IPS-18a (cell line): ENCODE measurements around the gene NANOS3.
A peak's percentile ranks its signal among the peaks of the same experiment; 100 is the strongest.

ENCODE experiments used
- H3K27ac ChIP-seq: one replicate; pipeline ENCODE4 v1.5.1; 2013; ENCODE audit warnings: low read length
- H3K27me3 ChIP-seq: one replicate; pipeline ENCODE4 v1.6.1; 2013; ENCODE audit warnings: mild to moderate bottlenecking, low read length; ENCODE audit not compliant: control insufficient read depth, insufficient read depth
- H3K36me3 ChIP-seq: one replicate; pipeline ENCODE4 v1.6.1; 2013; ENCODE audit warnings: low read depth, low read length; ENCODE audit not compliant: control insufficient read depth
- H3K4me1 ChIP-seq: one replicate; pipeline ENCODE4 v1.6.1; 2013; ENCODE audit warnings: low read depth, low read length; ENCODE audit not compliant: control insufficient read depth
- H3K4me3 ChIP-seq: one replicate; pipeline ENCODE4 v1.5.1; 2013; ENCODE audit warnings: low read length
- H3K9ac ChIP-seq: one replicate; pipeline ENCODE4 v1.6.1; 2013; ENCODE audit warnings: mild to moderate bottlenecking, low read length, moderate library complexity
- H3K9me3 ChIP-seq: one replicate; pipeline ENCODE4 v1.6.1; 2013; ENCODE audit warnings: low read depth, low read length; ENCODE audit not compliant: control insufficient read depth

Gene NANOS3

GRCh38 chr19:13872695-13873389, 4.1 kb upstream of the NANOS3 start:
- Histone ChIP-seq H3K36me3 (no peaks in the 10 kb centered on the region), H3K9me3 (no peaks in the 10 kb centered on the region), H3K4me3 (peak overlapping the region; percentile 17), H3K27me3 (peaks cover 95% of the 10 kb centered on the region), H3K27ac (no peak overlapping the region), H3K4me1 (no peaks in the 10 kb centered on the region), H3K9ac (no peak overlapping the region)

GRCh38 chr19:13873834-13874515, 3.0 kb upstream of the NANOS3 start:
- no peak overlapping the region for H3K4me3 ChIP-seq
- peaks cover 86% of the 10 kb centered on the region for H3K27me3 ChIP-seq
- no peak overlapping the region for H3K27ac ChIP-seq
- no peaks in the 10 kb centered on the region for H3K9me3 ChIP-seq
- no peaks in the 10 kb centered on the region for H3K4me1 ChIP-seq
- H3K36me3 ChIP-seq, result no peaks in the 10 kb centered on the region
- no peak overlapping the region for H3K9ac ChIP-seq

GRCh38 chr19:13875824-13876223, 1.1 kb upstream of the NANOS3 start:
- Histone ChIP-seq H3K27me3 (peaks cover 73% of the 10 kb centered on the region), H3K9me3 (no peaks in the 10 kb centered on the region), H3K9ac (no peak overlapping the region), H3K4me1 (peaks cover 6% of the 10 kb centered on the region), H3K27ac (no peak overlapping the region), H3K4me3 (no peak overlapping the region), H3K36me3 (no peaks in the 10 kb centered on the region)

GRCh38 chr19:13877303-13877702, 369 bp downstream of the NANOS3 start:
- no peak overlapping the region for H3K9ac ChIP-seq
- H3K36me3 ChIP-seq, result no peaks in the 10 kb centered on the region
- no peaks in the 10 kb centered on the region for H3K9me3 ChIP-seq
- H3K4me3 ChIP-seq, result no peak overlapping the region
- H3K27me3 ChIP-seq, result peaks cover 58% of the 10 kb centered on the region
- H3K27ac ChIP-seq, result no peak overlapping the region
- H3K4me1 ChIP-seq, result peaks cover 19% of the 10 kb centered on the region

GRCh38 chr19:13880059-13881043, 3.4 kb downstream of the NANOS3 start:
- Histone ChIP-seq H3K36me3 (no peaks in the 10 kb centered on the region), H3K9ac (peak overlapping the region; percentile 63), H3K4me1 (peaks cover 23% of the 10 kb centered on the region), H3K4me3 (peak overlapping the region; percentile 45), H3K27ac (no peak overlapping the region), H3K27me3 (peaks cover 28% of the 10 kb centered on the region), H3K9me3 (no peaks in the 10 kb centered on the region)

- Histone ChIP-seq H3K36me3 (no peaks in the 10 kb centered on the region), H3K4me3 (peak overlapping the region; percentile 45), H3K27ac (peak overlapping the region; percentile 42), H3K9ac (peak overlapping the region; percentile 11), H3K27me3 (peaks cover 19% of the 10 kb centered on the region), H3K4me1 (peaks cover 23% of the 10 kb centered on the region), H3K9me3 (no peaks in the 10 kb centered on the region)
These were observed 4.3 kb downstream of the NANOS3 start for GRCh38 chr19:13881251-13881691.

GRCh38 chr19:13881692-13882418, 4.9 kb downstream of the NANOS3 start:
- peaks cover 13% of the 10 kb centered on the region for H3K27me3 ChIP-seq
- peak overlapping the region; percentile 11 for H3K9ac ChIP-seq
- peak overlapping the region; percentile 42 for H3K27ac ChIP-seq
- no peaks in the 10 kb centered on the region for H3K36me3 ChIP-seq
- no peaks in the 10 kb centered on the region for H3K9me3 ChIP-seq
- H3K4me1 ChIP-seq, result peaks cover 23% of the 10 kb centered on the region
- H3K4me3 ChIP-seq, result peak overlapping the region; percentile 15

- Histone ChIP-seq H3K27me3 (peaks cover 8% of the 10 kb centered on the region), H3K9me3 (no peaks in the 10 kb centered on the region), H3K4me3 (no peak overlapping the region), H3K9ac (no peak overlapping the region), H3K4me1 (peaks cover 23% of the 10 kb centered on the region), H3K27ac (no peak overlapping the region), H3K36me3 (no peaks in the 10 kb centered on the region)
These were observed 5.5 kb downstream of the NANOS3 start for GRCh38 chr19:13882419-13882795.

GRCh38 chr19:13882836-13883235, 5.9 kb downstream of the NANOS3 start:
- Histone ChIP-seq H3K4me3 (no peak overlapping the region), H3K9me3 (no peaks in the 10 kb centered on the region), H3K27ac (no peak overlapping the region), H3K36me3 (no peaks in the 10 kb centered on the region), H3K27me3 (peaks cover 8% of the 10 kb centered on the region), H3K9ac (no peak overlapping the region), H3K4me1 (peaks cover 23% of the 10 kb centered on the region)

GRCh38 chr19:13883516-13884064, 6.7 kb downstream of the NANOS3 start:
- peaks cover 23% of the 10 kb centered on the region for H3K4me1 ChIP-seq
- no peaks in the 10 kb centered on the region for H3K9me3 ChIP-seq

More at GRCh38 chr19:13883516-13884064, 6.7 kb downstream of the NANOS3 start:
- H3K4me3 ChIP-seq, result no peak overlapping the region
- no peaks in the 10 kb centered on the region for H3K36me3 ChIP-seq
- no peak overlapping the region for H3K9ac ChIP-seq
- no peak overlapping the region for H3K27ac ChIP-seq
- peaks cover 8% of the 10 kb centered on the region for H3K27me3 ChIP-seq
